ELF-1 (cell line): Measurements from ENCODE around the gene IYD.
A peak's percentile ranks its signal among the peaks of the same experiment; 100 is the strongest.
"Not testable (repeated sequence)": the region's sequence is repeated elsewhere in the genome, so short reads cannot be mapped to it uniquely, and the experiment has no call there.

Experiments
- DNase-seq: peaks from one replicate; pipeline ENCODE4 v3.0.0-alpha.2; 2016; ENCODE audit warnings: low read depth, low spot score

IYD gene

GRCh38 chr6:150430815-150431214 lies 62.0 kb downstream of the IYD start:
- DNase-seq, result no peak

- no peak for DNase-seq
Observed at GRCh38 chr6:150435360-150435759, 66.5 kb downstream of the IYD start.

GRCh38 chr6:150435832-150436231 lies 67.0 kb downstream of the IYD start:
- no peak for DNase-seq

GRCh38 chr6:150439373-150439772 lies 70.6 kb downstream of the IYD start:
- no peak for DNase-seq

DNA sequence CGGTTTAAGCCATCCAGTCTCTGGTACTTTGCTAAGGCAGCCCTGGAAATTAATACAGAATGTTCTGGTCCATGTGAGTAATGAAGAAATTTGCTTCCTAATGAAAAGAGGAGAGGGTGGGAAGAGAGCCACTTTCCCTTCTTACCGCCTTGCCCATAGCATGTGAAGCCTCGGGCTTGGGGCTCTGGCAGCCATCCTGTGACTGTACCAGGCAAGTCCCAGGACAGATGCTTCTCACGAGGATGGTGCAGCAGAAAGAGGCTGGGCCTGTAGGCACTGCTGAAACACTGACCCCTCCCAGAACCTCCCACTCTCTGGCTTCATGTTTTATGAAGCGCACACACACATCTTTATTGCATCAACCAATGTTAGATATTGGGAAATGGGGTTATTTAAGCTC lies 74.8 kb downstream of the IYD start:
- no peak for DNase-seq

- no peak for DNase-seq
Observed at GRCh38 chr6:150444308-150444707, 75.5 kb downstream of the IYD start.

DNA sequence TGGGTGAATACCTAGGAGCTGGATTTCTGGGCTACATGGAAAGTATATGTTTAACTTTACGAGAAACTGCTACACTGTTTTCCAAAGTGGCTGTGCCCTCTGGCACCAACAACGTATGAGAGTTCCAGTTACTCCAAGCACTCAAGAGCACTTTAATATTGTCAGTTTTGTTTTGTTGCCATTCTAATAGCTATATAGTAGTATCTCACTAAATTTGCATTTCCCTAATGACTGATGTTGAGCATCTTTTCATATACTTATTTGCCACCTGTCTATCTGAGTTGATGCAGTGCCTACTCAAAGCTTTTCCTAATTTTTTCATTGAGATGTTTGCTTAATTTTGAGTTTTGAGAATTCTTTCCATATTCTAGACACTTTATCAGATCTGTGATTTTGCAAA lies 76.7 kb downstream of the IYD start:
- DNase-seq, result no peak

GRCh38 chr6:150448221-150448620 lies 79.4 kb downstream of the IYD start:
- DNase-seq, result peak; percentile 8

DNA sequence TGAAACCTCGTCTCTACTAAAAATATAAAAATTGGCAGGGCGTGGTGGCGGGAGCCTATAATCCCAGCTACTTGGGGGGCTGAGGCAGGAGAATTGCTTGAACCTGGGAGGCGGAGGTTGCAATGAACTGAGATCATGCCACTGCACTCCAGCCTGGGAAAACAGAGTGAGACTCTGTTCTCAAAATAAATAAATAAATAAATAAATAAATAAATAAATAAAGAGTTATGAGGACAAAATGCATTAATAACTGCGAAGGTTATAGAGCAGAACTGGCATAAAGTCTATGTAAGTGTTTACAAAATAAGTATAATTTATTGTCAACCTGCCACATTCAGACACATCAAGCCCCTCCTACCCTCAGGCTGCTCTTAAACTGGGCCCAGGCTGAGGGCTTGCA lies 80.2 kb downstream of the IYD start:
- not testable (repeated sequence) for DNase-seq

GRCh38 chr6:150450918-150451317 lies 82.1 kb downstream of the IYD start:
- DNase-seq, result no peak

GRCh38 chr6:150451807-150452427 lies 83.1 kb downstream of the IYD start:
- no peak for DNase-seq

DNA sequence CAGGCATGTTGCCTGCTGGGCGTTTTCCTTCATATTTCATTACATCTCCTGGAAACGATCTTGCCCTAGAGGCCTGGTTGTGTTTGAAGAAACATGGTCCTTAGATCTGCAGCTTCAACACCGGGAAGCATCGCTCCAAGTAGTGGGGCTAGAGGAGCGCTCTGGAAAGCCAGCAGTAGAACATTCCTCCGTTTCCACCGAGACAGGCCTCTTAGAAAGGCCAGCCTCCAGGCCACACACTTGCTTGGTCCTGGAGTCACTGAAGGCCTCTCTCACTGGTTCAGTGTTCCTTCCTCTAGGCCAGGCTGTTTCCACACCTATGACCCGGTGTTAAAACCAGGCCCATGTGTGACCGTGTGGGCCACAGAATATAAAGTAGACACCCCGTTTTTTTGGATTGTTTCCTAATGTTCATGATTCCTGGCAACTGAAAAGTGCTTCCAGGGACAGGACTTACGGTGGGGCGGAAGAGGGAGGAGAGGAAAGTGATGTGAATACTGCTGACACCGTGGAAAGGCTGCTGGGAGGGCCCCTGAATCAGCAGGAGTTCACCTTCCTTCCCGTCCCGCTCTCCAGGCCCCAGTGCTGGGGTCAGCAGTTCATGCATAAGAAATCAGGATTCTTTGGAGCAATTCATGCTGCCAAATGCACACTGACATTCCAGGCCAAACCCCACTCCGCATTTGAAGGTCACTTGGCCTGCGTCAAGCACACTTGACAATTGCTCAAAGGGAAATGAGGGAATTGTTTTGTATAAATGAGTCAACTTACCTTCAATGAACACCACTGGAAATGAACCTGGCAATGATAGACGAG lies 83.8 kb downstream of the IYD start:
- peak; percentile 30 for DNase-seq

- DNase-seq, result no peak
Observed at GRCh38 chr6:150453357-150453756, 84.5 kb downstream of the IYD start.
